ENCODE data around the gene PACRG. TPM values are rescaled to one million over a fixed set of nuclear protein-coding genes. Genes with fewer than 3 reads are reported as not detected.

PACRG gene
- total RNA-seq, 1 donor from 2014 or later = 1.2 TPM

- TF ChIP-seq CTCF (IDR thresholded peaks at IDR 0.05) = no peak
- Mint-ChIP-seq H3K4me1 (ENCODE audit: unreplicated experiment) (peaks cover 38% of the 10 kb centered on the region), H3K36me3 (ENCODE audit: unreplicated experiment) (no peaks in the 10 kb centered on the region), H3K27me3 (ENCODE audit: unreplicated experiment) (no peaks in the 10 kb centered on the region), H3K27ac (ENCODE audit: unreplicated experiment) (no peak overlapping the region), H3K9me3 (ENCODE audit: unreplicated experiment) (no peaks in the 10 kb centered on the region), H3K4me3 (ENCODE audit: unreplicated experiment) (no peak overlapping the region)
- DNase-seq (ENCODE audit: extremely low spot score, unreplicated experiment) = no peak
Observed at GRCh38 chr6:163337958-163338357, 610.2 kb downstream of the PACRG start.

GRCh38 chr6:163338671-163339405, 611.1 kb downstream of the PACRG start:
- Mint-ChIP-seq H3K4me3 (ENCODE audit: unreplicated experiment) (no peak overlapping the region), H3K4me1 (ENCODE audit: unreplicated experiment) (peaks cover 29% of the 10 kb centered on the region), H3K27me3 (ENCODE audit: unreplicated experiment) (no peaks in the 10 kb centered on the region), H3K9me3 (ENCODE audit: unreplicated experiment) (no peaks in the 10 kb centered on the region), H3K36me3 (ENCODE audit: unreplicated experiment) (no peaks in the 10 kb centered on the region), H3K27ac (ENCODE audit: unreplicated experiment) (peak overlapping the region; percentile 84)
- no peak for DNase-seq (ENCODE audit: extremely low spot score, unreplicated experiment)
- TF ChIP-seq CTCF (IDR thresholded peaks at IDR 0.05) = no peak

- Mint-ChIP-seq H3K27me3 (ENCODE audit: unreplicated experiment) (no peaks in the 10 kb centered on the region), H3K4me1 (ENCODE audit: unreplicated experiment) (peaks cover 28% of the 10 kb centered on the region), H3K36me3 (ENCODE audit: unreplicated experiment) (no peaks in the 10 kb centered on the region), H3K4me3 (ENCODE audit: unreplicated experiment) (no peak overlapping the region), H3K9me3 (ENCODE audit: unreplicated experiment) (no peaks in the 10 kb centered on the region), H3K27ac (ENCODE audit: unreplicated experiment) (peak overlapping the region; percentile 84)
- TF ChIP-seq CTCF (IDR thresholded peaks at IDR 0.05) = no peak
- no peak for DNase-seq (ENCODE audit: extremely low spot score, unreplicated experiment)
Observed at GRCh38 chr6:163339466-163339865, 611.7 kb downstream of the PACRG start.

GRCh38 chr6:163340201-163340887, 612.6 kb downstream of the PACRG start:
- Mint-ChIP-seq H3K36me3 (ENCODE audit: unreplicated experiment) (no peaks in the 10 kb centered on the region), H3K27me3 (ENCODE audit: unreplicated experiment) (no peaks in the 10 kb centered on the region), H3K4me3 (ENCODE audit: unreplicated experiment) (no peak overlapping the region), H3K9me3 (ENCODE audit: unreplicated experiment) (no peaks in the 10 kb centered on the region), H3K27ac (ENCODE audit: unreplicated experiment) (no peak overlapping the region), H3K4me1 (ENCODE audit: unreplicated experiment) (peaks cover 25% of the 10 kb centered on the region)
- TF ChIP-seq CTCF (IDR thresholded peaks at IDR 0.05) = no peak
- no peak for DNase-seq (ENCODE audit: extremely low spot score, unreplicated experiment)

Measured in osteocyte (in vitro differentiated cells).